Panc1 (cell line): ENCODE data around the gene KLHL2. TPM values are rescaled to one million over a fixed set of nuclear protein-coding genes. Genes with fewer than 3 reads are reported as not detected.

ENCODE experiments used
- ATAC-seq: fragments of 200-7000 bp; cut with Tn5 transposase; 2 replicates; pipeline ENCODE4 v1.9.1; 2020; ENCODE audit warnings: mild to moderate bottlenecking, moderate library complexity
- BruUV-seq: library from RNA; stranded (reverse); fragments of 400-500 nt; replicated peaks from 2 replicates; lab custom pipeline; 2021; lab: Mats Ljungman, UMichigan
- CTCF ChIA-PET: fragments of 300-600 bp; sonication (Branson Sonifier 250); formaldehyde crosslinking; loops from one replicate; lab custom pipeline; 2022; ENCODE audit warnings: antibody characterized with exemption; lab: Charles Lee
- POLR2A ChIA-PET: fragments of 300-600 bp; sonication (Branson Sonifier 250); formaldehyde crosslinking; loops from one replicate; lab custom pipeline; 2022; ENCODE audit warnings: antibody characterized with exemption; lab: Charles Lee
- DNase-seq: peaks from one replicate; pipeline ENCODE4 v3.0.0-alpha.2; 2010; ENCODE audit warnings: low read depth, low spot score
- H3K27ac ChIP-seq: 2 replicates; pipeline ENCODE4 v1.5.1; 2011; ENCODE audit warnings: mild to moderate bottlenecking, low read length, inconsistent platforms
- H3K27me3 ChIP-seq: fragments of 200-500 bp; sonication (Bioruptor generic); 2 replicates; pipeline ENCODE4 v1.6.0; 2014; ENCODE audit warnings: low read length, inconsistent platforms; ENCODE audit not compliant: control insufficient read depth, insufficient read depth
- H3K36me3 ChIP-seq: fragments of 200-500 bp; sonication (Bioruptor generic); 2 replicates; pipeline ENCODE4 v1.5.1; 2014; ENCODE audit warnings: inconsistent platforms, mild to moderate bottlenecking, low read length, moderate library complexity; ENCODE audit not compliant: control insufficient read depth, insufficient read depth
- H3K4me1 ChIP-seq: 2 replicates; pipeline ENCODE4 v1.5.1; 2011; ENCODE audit warnings: inconsistent platforms, mild to moderate bottlenecking, low read length, moderate library complexity; ENCODE audit not compliant: control insufficient read depth, insufficient read depth
- H3K4me3 ChIP-seq, 2 experiments: 2 replicates each; pipeline ENCODE4 v1.5.1; 2011 to 2012; ENCODE audit warnings: low read depth in 2 of 2, low read length in 2 of 2, mild to moderate bottlenecking in 2 of 2, inconsistent platforms in 1 of 2, moderate library complexity in 1 of 2
- H3K9me3 ChIP-seq: fragments of 200-500 bp; sonication (Bioruptor generic); 2 replicates; pipeline ENCODE4 v1.5.1; 2014; ENCODE audit warnings: low read depth, mild to moderate bottlenecking, inconsistent platforms, low read length, moderate library complexity; ENCODE audit not compliant: control insufficient read depth, insufficient read depth
- CTCF ChIP-seq: fragments of 450-650 bp; IDR thresholded peaks from 2 replicates; pipeline ENCODE4 v1.5.1; 2017; ENCODE audit warnings: mild to moderate bottlenecking
- POLR2AphosphoS5 ChIP-seq: IDR thresholded peaks from 2 replicates; pipeline ENCODE4 v1.6.1; 2012; ENCODE audit warnings: mild to moderate bottlenecking, low read depth, low read length, moderate library complexity
- REST ChIP-seq, 2 experiments: IDR thresholded peaks; 2 replicates each; pipeline ENCODE4 v1.6.1; 2011 to 2012; ENCODE audit warnings: low read depth in 2 of 2, control low read depth in 1 of 2, low read length in 1 of 2, mild to moderate bottlenecking in 1 of 2, moderate library complexity in 1 of 2; ENCODE audit not compliant: insufficient read depth in 1 of 2
- SIN3A ChIP-seq: IDR thresholded peaks from 2 replicates; pipeline ENCODE4 v1.6.1; 2012; ENCODE audit warnings: low read depth, mild to moderate bottlenecking, low read length, moderate library complexity, borderline replicate concordance; ENCODE audit not compliant: insufficient read depth
- TCF7L2 ChIP-seq: IDR thresholded peaks from 2 replicates; pipeline ENCODE4 v1.6.1; 2011; ENCODE audit warnings: mild to moderate bottlenecking, low read depth, low read length, inconsistent platforms
- in situ Hi-C: cut with HindIII; loops from 2 replicates; pipeline ENCODE4 v1.10.0; 2016; ENCODE audit warnings: low sequenced_read_pairs, low pct_unique_long_range_greater_than_20kb
- intact Hi-C: fragments of 100-400 bp; cut with micrococcal nuclease; formaldehyde crosslinking; loops from one replicate; pipeline ENCODE4 v1.10.0; 2022; ENCODE audit not compliant: unreplicated experiment
- total RNA-seq: library from RNA; stranded (reverse); gene quantifications from one replicate; pipeline ENCODE4 v1.2.1, GENCODE V29; 2021; ENCODE audit not compliant: unreplicated experiment

KLHL2 gene
- total RNA-seq, 1 experiment from 2014 or later: 17.4 TPM

GRCh38 chr4:165309456-165309855 lies 102.1 kb downstream of the KLHL2 start:
- Histone ChIP-seq H3K4me1 (no peaks in the 10 kb centered on the region), H3K9me3 (no peaks in the 10 kb centered on the region), H3K4me3 (no peak overlapping the region), H3K27ac (no peak overlapping the region), H3K27me3 (no peaks in the 10 kb centered on the region), H3K36me3 (no peaks in the 10 kb centered on the region)
- in situ Hi-C loops: no loop called here
- no peak for TF ChIP-seq CTCF
- no peak for TF ChIP-seq REST (IDR thresholded peaks at IDR 0.05; ENCODE audit: insufficient read depth in 1 of 2, low read depth in 2 of 2, low read length in 1 of 2)
- TF ChIP-seq SIN3A: no peak
- TF ChIP-seq POLR2AphosphoS5: no peak
- no peak for TF ChIP-seq TCF7L2
- intact Hi-C loops: no loop called here
- DNase-seq (no peak), ATAC-seq (no peak)
- CTCF ChIA-PET: no interaction called here
- POLR2A ChIA-PET: no interaction called here
- no TSS peak for BruUV-seq

- no peak for TF ChIP-seq CTCF
- no peak for TF ChIP-seq SIN3A
- TF ChIP-seq REST (IDR thresholded peaks at IDR 0.05; ENCODE audit: insufficient read depth in 1 of 2, low read depth in 2 of 2, low read length in 1 of 2): no peak
- TF ChIP-seq POLR2AphosphoS5: no peak
- no peak for TF ChIP-seq TCF7L2
- no peaks in the 10 kb centered on the region for H3K4me1 ChIP-seq
- no peaks in the 10 kb centered on the region for H3K27me3 ChIP-seq
- intact Hi-C loops: no loop called here
- ChIA-PET POLR2A (interaction anchor here (0.6 kb wide), 1 partner anchor 354 kb away, joined by 3 read pairs; no protein-coding TSS in a partner anchor), CTCF (no interaction called here)
- ATAC-seq (no peak), DNase-seq (no peak)
- in situ Hi-C loops: no loop called here
- H3K36me3 ChIP-seq: no peaks in the 10 kb centered on the region; the same call in 1 of the 2 replicates
- H3K27ac ChIP-seq: no peak overlapping the region
- H3K4me3 ChIP-seq: no peak overlapping the region
- BruUV-seq: no TSS peak
- H3K9me3 ChIP-seq: no peaks in the 10 kb centered on the region
Measured at GRCh38 chr4:165312506-165312905, 105.1 kb downstream of the KLHL2 start.
